Left cardiac atrium (tissue), 2 donors: ENCODE measurements around the gene IFNA2. TPM values are rescaled to one million over a fixed set of nuclear protein-coding genes. Genes with fewer than 3 reads are reported as not detected.

Source experiments
- total RNA-seq, 2 donors: library from RNA; stranded (reverse); fragmentation: NEBNext Ultra II Directional; extraction: Animal tissue kit (Norgen Biotek cat#: 25700); gene quantifications; one replicate each; pipeline ENCODE4 v1.2.1, GENCODE V29; 2021
- donor health status: DM: no; HTN: yes; CAD: no; lungs with severe emphysema.
- donor health status: DM: yes; HTN: yes; CAD: no.

Gene IFNA2
- total RNA-seq, 2 donors from 2014 or later, result not detected

Other genes with a start within 250 kb of the IFNA2 start
- gene IFNW1, start 243.6 kb downstream of the IFNA2 start, total RNA-seq, result not detected
- gene IFNA21, start 218.7 kb downstream of the IFNA2 start, total RNA-seq, result not detected
- not detected for gene IFNA4, start 197.8 kb downstream of the IFNA2 start, total RNA-seq
- gene IFNA7, start 183.2 kb downstream of the IFNA2 start, total RNA-seq, result not detected
- gene IFNA10, start 178.3 kb downstream of the IFNA2 start, total RNA-seq, result not detected
- not detected for gene IFNA16, start 168.1 kb downstream of the IFNA2 start, total RNA-seq
- gene IFNA17, start 157.2 kb downstream of the IFNA2 start, total RNA-seq, result not detected
- gene IFNA14, start 145.4 kb downstream of the IFNA2 start, total RNA-seq, result not detected
- not detected for gene IFNA5, start 80.1 kb downstream of the IFNA2 start, total RNA-seq
- 10 to 100 TPM; 13.0 to 14.1 TPM for gene KLHL9, start 50.0 kb downstream of the IFNA2 start, total RNA-seq
- gene IFNA6, start 34.5 kb downstream of the IFNA2 start, total RNA-seq, result not detected
- gene IFNA13, start 17.3 kb downstream of the IFNA2 start, total RNA-seq, result not detected
- gene IFNA8, start 23.7 kb upstream of the IFNA2 start, total RNA-seq, result not detected
- not detected for gene IFNA1, start 55.0 kb upstream of the IFNA2 start, total RNA-seq
- not detected for gene IFNE, start 96.9 kb upstream of the IFNA2 start, total RNA-seq